ENCODE data around the gene NFKBIE.

Gene NFKBIE

GRCh38 chr6:44232676-44233566 is 32.4 kb downstream of the NFKBIE start:
- TF ChIP-seq NFIC (IDR thresholded peaks at IDR 0.05) (no peak), TCF12 (IDR thresholded peaks at IDR 0.05; ENCODE audit: low read depth) (no peak), FOXM1 (IDR thresholded peaks at IDR 0.05; ENCODE audit: borderline replicate concordance, low read depth) (no peak), CEBPB (IDR thresholded peaks at IDR 0.05) (no peak), ZBTB7A (IDR thresholded peaks at IDR 0.05; ENCODE audit: low read depth) (no peak), TAF1 (IDR thresholded peaks at IDR 0.05; ENCODE audit: low read depth) (no peak), YY1 (IDR thresholded peaks at IDR 0.05; ENCODE audit: low read depth) (no peak), EGR1 (IDR thresholded peaks at IDR 0.05) (no peak), EP300 (IDR thresholded peaks at IDR 0.05; ENCODE audit: borderline replicate concordance) (no peak), RAD21 (IDR thresholded peaks at IDR 0.05; ENCODE audit: low read depth) (no peak), USF1 (IDR thresholded peaks at IDR 0.05) (no peak), REST (IDR thresholded peaks at IDR 0.05; ENCODE audit: low read depth) (no peak), TEAD4 (IDR thresholded peaks at IDR 0.05) (no peak), CREB1 (IDR thresholded peaks at IDR 0.05; ENCODE audit: low read depth) (no peak), MAX (IDR thresholded peaks at IDR 0.05) (no peak)

GRCh38 chr6:44230034-44230675 is 35.2 kb downstream of the NFKBIE start:
- no peak for TF ChIP-seq YY1 (IDR thresholded peaks at IDR 0.05; ENCODE audit: low read depth)

GRCh38 chr6:44229376-44230033 is 35.8 kb downstream of the NFKBIE start:
- TF ChIP-seq TCF12 (IDR thresholded peaks at IDR 0.05; ENCODE audit: low read depth) (no peak), CREB1 (IDR thresholded peaks at IDR 0.05; ENCODE audit: low read depth) (no peak), RAD21 (IDR thresholded peaks at IDR 0.05; ENCODE audit: low read depth) (no peak), REST (IDR thresholded peaks at IDR 0.05; ENCODE audit: low read depth) (no peak), USF1 (IDR thresholded peaks at IDR 0.05) (no peak), EGR1 (IDR thresholded peaks at IDR 0.05) (no peak), ZBTB7A (IDR thresholded peaks at IDR 0.05; ENCODE audit: low read depth) (no peak), EP300 (IDR thresholded peaks at IDR 0.05; ENCODE audit: borderline replicate concordance) (no peak), YY1 (IDR thresholded peaks at IDR 0.05; ENCODE audit: low read depth) (no peak), NFIC (IDR thresholded peaks at IDR 0.05) (no peak), FOXM1 (IDR thresholded peaks at IDR 0.05; ENCODE audit: borderline replicate concordance, low read depth) (no peak), TEAD4 (IDR thresholded peaks at IDR 0.05) (no peak), TAF1 (IDR thresholded peaks at IDR 0.05; ENCODE audit: low read depth) (no peak), CEBPB (IDR thresholded peaks at IDR 0.05) (no peak), MAX (IDR thresholded peaks at IDR 0.05) (no peak)

GRCh38 chr6:44228836-44229235 is 36.5 kb downstream of the NFKBIE start:
- TF ChIP-seq EGR1 (IDR thresholded peaks at IDR 0.05) = no peak
- TF ChIP-seq MAX (IDR thresholded peaks at IDR 0.05) = no peak
- TF ChIP-seq CREB1 (IDR thresholded peaks at IDR 0.05; ENCODE audit: low read depth) = no peak
- TF ChIP-seq TEAD4 (IDR thresholded peaks at IDR 0.05) = no peak
- no peak for TF ChIP-seq TAF1 (IDR thresholded peaks at IDR 0.05; ENCODE audit: low read depth)
- TF ChIP-seq RAD21 (IDR thresholded peaks at IDR 0.05; ENCODE audit: low read depth) = no peak
- TF ChIP-seq CEBPB (IDR thresholded peaks at IDR 0.05) = no peak
- TF ChIP-seq TCF12 (IDR thresholded peaks at IDR 0.05; ENCODE audit: low read depth) = no peak
- no peak for TF ChIP-seq YY1 (IDR thresholded peaks at IDR 0.05; ENCODE audit: low read depth)
- TF ChIP-seq USF1 (IDR thresholded peaks at IDR 0.05) = no peak

Data from Ishikawa (cell line).